Measurements from ENCODE around the gene BOC. TPM values are rescaled to one million over a fixed set of nuclear protein-coding genes. Genes with fewer than 3 reads are reported as not detected.

BOC gene
- total RNA-seq, 1 donor from 2014 or later = not detected

- DNase-seq (ENCODE audit: low read depth in 2 of 2) = no peak
Measured at GRCh38 chr3:113268311-113268710, 57.0 kb downstream of the BOC start.

- DNase-seq (ENCODE audit: low read depth in 2 of 2) = no peak
Measured at GRCh38 chr3:113268942-113269341, 57.6 kb downstream of the BOC start.

- no peak for DNase-seq (ENCODE audit: low read depth in 2 of 2)
Measured at GRCh38 chr3:113269661-113270060, 58.3 kb downstream of the BOC start.

- DNase-seq (ENCODE audit: low read depth in 2 of 2) = no peak
Measured at GRCh38 chr3:113270068-113270467, 58.7 kb downstream of the BOC start.

- DNase-seq (ENCODE audit: low read depth in 2 of 2) = no peak
Measured at GRCh38 chr3:113270786-113271185, 59.4 kb downstream of the BOC start.

GRCh38 chr3:113271189-113271588 lies 59.8 kb downstream of the BOC start:
- no peak for DNase-seq (ENCODE audit: low read depth in 2 of 2)

GRCh38 chr3:113271594-113272384 lies 60.4 kb downstream of the BOC start:
- no peak for DNase-seq (ENCODE audit: low read depth in 2 of 2)

GRCh38 chr3:113272385-113272779 lies 61.0 kb downstream of the BOC start:
- no peak for DNase-seq (ENCODE audit: low read depth in 2 of 2)

- DNase-seq (ENCODE audit: low read depth in 2 of 2) = no peak
Measured at GRCh38 chr3:113273011-113273410, 61.7 kb downstream of the BOC start.

- no peak for DNase-seq (ENCODE audit: low read depth in 2 of 2)
Measured at GRCh38 chr3:113273604-113274378, 62.4 kb downstream of the BOC start.

- no peak for DNase-seq (ENCODE audit: low read depth in 2 of 2)
Measured at GRCh38 chr3:113274425-113275257, 63.3 kb downstream of the BOC start.

GRCh38 chr3:113275258-113275556 lies 63.9 kb downstream of the BOC start:
- DNase-seq (ENCODE audit: low read depth in 2 of 2) = no peak

- no peak for DNase-seq (ENCODE audit: low read depth in 2 of 2)
Measured at GRCh38 chr3:113275583-113275928, 64.2 kb downstream of the BOC start.

GRCh38 chr3:113275929-113276750 lies 64.8 kb downstream of the BOC start:
- peak in 1 of 2 donors; percentile 4 for DNase-seq (ENCODE audit: low read depth in 2 of 2)

GRCh38 chr3:113276751-113277080 lies 65.4 kb downstream of the BOC start:
- no peak for DNase-seq (ENCODE audit: low read depth in 2 of 2)

- DNase-seq (ENCODE audit: low read depth in 2 of 2) = no peak
Measured at GRCh38 chr3:113277414-113277813, 66.1 kb downstream of the BOC start.

- DNase-seq (ENCODE audit: low read depth in 2 of 2) = no peak
Measured at GRCh38 chr3:113277941-113278598, 66.7 kb downstream of the BOC start.

- DNase-seq (ENCODE audit: low read depth in 2 of 2) = no peak
Measured at GRCh38 chr3:113278599-113278955, 67.2 kb downstream of the BOC start.

GRCh38 chr3:113279686-113280085 lies 68.3 kb downstream of the BOC start:
- no peak for DNase-seq (ENCODE audit: low read depth in 2 of 2)

- DNase-seq (ENCODE audit: low read depth in 2 of 2) = no peak
Measured at GRCh38 chr3:113283306-113283705, 71.9 kb downstream of the BOC start.

GRCh38 chr3:113284453-113285050 lies 73.2 kb downstream of the BOC start:
- no peak for DNase-seq (ENCODE audit: low read depth in 2 of 2)
